GM18511 (cell line): ENCODE measurements around the gene FAM3D.

ENCODE experiments used
- ATAC-seq: cut with Tn5 transposase; IDR thresholded peaks from one replicate; pipeline ENCODE4 v1.9.1; 2021; ENCODE audit warnings: mild to moderate bottlenecking, moderate library complexity; ENCODE audit not compliant: unreplicated experiment

The FAM3D gene

DNA sequence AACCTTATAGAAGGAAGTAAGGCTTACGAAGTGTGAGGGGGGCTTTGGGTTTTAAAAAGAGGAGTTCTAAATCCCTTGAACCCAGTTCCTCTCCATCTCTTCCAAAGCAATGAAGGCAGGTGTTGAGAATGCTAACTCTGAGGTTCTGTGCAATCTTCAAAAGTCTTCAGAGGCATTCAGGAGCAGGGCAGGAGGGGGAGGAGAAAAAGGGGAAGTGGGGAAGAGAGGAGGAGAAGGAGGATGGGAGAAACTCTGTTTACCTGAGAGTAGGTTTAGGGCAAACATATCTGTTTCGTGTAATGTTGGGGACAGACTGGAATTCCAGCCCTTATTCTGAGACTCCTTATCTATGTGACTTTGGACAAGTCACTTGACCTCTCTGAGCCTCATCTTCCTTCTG is 36.9 kb downstream of the FAM3D start:
- ATAC-seq, result no peak

DNA sequence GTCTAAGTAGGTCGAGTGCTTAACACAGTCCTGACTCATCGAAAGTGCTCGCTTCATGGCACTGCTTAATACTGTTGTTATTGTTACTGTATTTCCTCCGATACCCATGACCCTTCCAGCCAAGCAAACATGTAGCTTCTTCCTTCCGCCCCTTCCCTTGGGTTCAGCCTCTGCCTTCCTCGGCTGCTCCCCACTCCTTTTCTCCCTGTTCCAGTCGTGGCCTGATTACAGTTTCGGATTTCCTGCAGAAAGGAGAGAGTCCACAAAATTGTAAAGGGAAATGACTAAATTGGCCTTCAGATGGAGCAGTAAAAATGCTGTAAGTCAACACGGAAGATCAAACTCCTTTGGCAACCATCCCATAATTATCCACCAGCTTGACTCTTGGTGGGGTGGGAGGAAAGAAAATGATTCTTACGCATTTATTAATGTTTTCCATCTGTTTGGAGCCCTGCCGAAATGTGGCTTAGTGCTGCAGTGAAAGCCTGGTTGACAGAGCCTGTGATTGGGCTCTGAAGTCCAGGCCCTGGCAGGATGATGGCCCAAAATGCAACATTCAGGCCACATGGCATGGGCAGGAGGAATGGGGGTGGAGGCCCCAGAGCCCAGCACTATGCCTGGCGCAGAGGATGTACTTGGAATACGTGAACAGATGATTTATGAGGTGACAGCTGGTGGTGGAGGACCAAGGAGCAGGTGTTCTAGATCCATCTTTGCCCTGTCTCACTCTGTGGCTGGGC is 37.6 kb downstream of the FAM3D start:
- ATAC-seq, result no peak

DNA sequence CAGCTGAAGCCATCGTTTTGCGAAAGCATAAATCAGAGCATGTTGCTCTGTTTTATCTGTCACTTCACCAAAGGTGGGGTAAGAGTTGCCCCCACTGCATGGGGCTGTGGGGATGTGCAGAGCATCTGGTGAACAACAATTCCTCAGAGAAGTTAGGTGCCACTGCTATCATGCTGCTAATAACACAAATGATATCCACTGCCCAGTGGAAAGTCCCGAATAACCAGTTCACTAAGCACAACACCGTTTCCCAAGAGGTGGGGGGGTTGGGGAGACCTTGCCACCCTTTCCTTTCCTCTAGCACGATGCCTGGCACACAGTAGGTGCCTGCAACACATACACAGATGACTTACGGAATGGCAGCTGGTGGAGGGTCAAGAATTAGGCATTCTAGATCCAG is 38.6 kb downstream of the FAM3D start:
- no peak for ATAC-seq

DNA sequence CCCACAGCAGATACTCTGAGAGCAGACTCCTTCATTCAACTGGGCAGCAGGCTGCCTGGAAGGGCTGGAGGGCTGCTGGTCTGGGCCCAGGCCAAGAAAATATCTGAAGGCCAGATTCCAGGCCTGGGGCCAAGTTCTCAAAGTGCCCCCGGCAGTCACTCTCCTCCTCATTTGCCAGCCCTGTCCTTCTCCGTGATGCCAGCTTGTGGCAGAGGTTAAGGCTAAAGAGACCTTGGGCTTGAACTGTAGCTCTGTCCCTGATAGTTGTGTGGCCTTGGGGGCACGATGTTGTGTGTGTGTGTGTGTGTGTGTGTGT is 39.0 kb downstream of the FAM3D start:
- no peak for ATAC-seq

DNA sequence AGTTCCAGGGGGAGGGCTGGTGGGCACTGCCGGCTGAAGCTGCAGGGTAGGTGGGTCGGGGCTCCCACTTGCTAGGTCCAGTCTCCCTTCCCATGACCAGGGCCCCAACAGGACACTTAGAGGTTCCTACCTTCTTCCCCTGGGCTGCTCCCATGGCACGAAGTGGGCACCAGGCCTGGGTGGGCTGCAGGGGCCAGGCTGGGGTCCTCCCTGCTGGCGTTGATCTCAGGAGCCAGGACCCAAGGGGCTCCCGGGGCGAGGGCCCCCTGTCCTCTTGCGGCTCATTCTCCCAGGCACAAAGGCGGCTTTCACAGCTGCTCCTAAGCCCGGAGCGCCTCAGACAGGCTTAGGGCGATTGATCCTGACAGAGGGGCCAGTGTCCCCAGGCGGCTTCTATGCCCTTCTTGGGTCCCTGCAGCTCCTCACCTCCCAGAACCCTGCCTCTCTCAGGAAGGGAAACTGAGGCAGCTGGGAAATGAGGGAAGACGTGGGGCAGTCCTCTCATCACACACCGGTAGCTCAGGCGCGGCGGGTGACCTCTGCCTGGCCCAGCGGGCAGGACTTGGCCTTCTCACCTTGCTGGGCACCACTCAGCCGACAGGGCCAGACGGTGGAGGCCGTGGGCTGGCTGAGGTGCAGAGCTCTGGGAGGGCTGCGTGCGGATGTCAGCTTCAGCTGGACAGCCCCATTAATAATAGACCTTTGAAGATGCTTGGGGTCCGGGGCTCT is 39.6 kb downstream of the FAM3D start:
- no peak for ATAC-seq

DNA sequence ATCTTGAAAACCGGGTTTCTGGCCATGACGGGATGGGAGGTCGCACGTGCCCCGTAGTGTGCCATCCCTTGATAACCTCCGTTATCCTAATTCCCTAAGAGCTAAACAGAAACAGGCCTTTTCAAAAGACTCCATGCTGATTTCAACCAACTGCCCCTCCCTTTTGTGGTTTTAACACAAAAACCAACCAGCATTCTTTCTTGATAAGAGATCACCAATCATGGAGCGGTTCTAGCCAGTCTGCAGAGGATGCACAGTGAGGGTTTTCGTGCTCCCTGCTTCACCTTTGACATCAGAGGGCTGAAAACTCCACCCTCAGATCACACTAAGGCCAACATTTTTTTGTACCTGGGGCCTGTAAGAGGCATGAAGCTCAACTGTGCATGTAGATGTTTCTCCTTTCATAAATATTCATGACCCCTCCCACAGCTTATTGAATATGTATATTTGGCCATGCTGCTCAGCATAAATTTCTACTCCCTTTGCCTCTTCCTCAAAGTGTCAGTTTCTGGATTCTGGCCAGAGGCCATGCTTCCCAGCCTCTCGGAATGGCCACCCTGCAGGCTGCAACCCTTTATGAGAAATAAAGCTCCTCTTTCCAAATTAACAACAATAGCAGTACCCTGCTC is 41.3 kb downstream of the FAM3D start:
- ATAC-seq, result no peak

DNA sequence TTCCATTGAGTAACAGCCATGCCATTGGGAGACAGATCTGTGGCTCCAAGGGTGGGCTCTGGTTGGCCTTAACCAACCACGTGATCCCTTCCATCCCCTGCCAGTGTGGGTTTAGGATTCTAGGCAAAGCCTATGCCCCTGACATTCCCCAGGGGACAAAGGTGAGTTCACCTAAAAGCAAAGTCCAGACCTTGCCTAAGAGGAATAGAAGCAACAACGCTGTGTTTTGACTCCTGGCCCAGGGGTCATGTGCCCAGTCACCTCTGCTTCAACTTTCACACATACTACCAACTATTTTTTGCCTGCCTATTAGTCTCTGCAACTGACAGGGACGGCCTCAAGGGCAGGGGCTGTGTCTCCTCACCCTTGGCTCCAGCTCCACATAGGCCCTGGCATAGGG is 42.0 kb downstream of the FAM3D start:
- no peak for ATAC-seq

DNA sequence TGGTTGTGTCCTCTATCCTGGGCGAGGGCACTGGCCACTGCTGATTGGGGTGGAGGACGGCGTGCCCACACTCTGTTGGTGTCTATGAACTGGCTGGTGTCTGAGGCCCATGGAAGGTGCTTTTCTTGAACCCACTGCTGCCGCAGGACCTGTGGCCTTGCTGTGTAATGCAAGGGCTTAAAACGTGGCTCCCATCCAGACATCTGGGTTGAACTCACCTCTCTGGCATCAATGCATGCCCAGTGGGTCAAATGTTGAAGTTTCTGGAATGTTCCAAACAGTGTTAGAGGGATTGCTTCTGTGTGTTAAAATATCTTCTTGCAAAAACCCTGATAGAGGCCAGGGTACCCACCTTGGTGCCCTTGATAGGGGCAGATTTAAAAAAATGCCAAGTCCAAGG is 42.6 kb downstream of the FAM3D start:
- ATAC-seq, result no peak

DNA sequence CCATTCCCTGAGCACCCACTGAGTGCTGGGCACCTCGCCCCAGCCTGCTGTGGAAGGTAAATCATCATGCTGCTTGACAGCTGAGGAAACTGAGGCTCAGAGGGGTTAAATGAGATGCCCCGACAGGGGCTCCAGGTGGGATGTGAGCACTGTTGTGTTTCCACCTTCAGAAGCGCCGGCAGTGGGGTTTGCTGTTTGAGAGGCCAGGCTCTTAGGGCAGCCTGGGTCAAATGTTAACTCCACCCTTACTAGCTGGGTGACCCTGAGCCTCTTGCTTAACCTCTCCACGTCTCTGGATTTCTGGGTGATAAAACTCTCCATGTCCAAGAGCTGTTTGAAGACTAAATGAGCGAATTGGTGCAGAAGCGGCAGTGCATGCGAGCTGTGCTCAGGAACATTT is 43.1 kb downstream of the FAM3D start:
- no peak for ATAC-seq

DNA sequence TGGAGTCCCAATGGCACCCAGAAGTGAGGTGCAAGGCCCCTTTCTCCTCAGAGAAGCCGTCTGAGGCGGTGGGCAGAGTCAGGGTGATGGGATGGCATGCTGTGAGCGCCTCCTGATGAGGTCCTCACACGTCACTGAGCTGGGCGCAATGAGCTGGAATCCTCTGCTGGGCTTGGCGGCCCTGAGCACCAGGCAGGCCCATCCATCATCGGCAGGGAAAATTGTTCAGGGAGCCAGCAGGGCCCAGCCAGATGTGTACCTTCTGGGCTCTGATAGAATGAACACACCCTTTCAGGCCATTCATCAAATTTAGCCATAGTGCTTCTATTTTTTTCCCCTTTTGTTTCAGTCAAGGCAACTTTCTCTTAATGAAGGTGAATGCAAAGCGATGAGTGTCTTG is 43.7 kb downstream of the FAM3D start:
- ATAC-seq, result no peak

DNA sequence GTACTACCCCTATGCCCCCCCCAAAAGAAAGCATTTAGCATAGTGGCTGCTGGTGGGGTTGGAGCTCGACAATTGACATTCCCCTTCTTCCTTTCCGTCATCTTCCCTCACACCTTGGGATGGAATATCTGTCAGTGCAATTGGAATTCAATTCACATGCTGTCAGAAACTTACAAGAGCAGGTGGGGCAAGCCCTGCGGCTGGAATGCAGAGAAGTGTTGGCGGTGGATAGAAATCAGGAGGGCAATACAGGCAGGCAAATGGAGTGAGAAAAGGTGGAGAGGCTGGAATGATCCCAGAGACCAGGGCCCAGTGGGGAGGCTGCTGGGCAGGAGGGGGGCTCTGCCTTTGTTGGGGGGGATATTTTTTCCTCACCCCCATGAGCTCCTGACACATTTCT is 44.1 kb downstream of the FAM3D start:
- ATAC-seq, result no peak

DNA sequence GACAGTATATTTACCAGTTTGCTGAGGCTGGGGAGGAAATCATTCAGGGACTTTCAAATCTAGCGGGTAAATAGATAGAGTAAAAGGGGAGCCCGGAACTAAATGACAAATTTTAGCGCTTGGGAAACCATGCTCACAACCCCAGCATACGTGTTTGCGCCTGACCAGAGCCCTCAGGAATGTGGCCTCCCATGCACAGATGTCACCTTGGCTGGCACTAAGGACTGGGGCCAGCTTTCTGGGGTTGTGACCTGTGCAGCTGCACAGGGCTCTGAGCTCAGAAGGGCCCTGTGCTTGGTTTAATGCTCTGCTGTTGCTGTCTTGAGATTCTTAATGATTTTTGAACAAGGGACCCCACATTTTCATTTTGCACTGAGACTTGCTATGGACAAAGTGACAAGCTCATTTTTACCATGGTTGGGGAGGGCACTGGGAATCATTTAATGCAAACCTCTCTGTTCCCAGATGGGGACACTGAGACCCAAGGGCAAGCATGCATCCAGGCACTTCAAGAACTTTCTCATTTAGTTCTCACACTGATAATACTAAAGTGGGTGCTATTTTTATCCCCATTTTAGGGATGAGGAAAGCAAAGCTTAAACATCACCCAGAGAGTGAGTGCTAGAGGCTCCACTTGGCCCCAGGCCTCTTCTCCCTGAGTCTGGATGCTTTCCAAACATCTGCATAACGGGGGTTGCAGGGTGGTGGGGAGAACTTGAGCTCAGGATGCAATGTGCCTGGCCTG is 45.3 kb downstream of the FAM3D start:
- ATAC-seq, result no peak

DNA sequence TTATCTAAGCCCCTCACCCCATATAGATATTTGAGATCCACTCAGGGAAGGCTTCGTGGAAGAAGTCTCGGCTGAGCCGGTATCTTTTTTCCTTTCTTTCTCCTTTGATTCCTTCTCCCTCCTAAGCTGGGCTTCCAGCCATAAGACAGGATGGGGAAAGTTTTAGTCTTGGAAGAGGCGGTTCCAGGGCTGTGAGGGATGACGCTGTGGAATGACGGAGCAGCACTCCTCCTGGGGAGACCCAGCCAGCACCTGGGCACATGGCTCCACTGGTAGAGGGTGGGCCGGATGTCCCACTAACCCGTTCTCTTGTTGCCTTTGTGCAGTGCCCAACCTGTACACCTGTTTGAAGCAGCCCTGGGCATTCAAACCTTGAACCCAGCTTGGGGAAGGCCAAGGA is 46.2 kb downstream of the FAM3D start:
- ATAC-seq, result no peak

DNA sequence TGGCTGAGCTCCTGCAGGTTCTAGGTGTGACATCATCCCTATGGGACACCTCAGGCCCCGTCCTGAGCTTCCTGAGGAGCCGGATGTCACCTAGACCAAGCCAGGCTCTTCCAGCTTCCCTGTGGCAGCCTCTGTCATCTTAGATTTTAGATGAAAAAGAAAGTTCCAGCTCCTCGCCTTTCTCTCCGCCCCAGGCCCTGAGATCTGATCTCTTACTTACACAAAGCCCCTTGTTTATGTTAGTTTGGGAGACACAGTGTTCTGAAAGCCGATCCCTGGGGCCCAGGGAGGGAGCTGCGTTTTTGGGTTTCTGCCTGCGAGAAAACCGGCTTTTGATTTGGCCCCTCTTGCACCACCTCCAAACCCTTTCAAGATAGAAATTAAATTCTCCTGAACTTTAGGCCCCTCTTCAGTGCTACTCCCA is 49.2 kb downstream of the FAM3D start:
- no peak for ATAC-seq

DNA sequence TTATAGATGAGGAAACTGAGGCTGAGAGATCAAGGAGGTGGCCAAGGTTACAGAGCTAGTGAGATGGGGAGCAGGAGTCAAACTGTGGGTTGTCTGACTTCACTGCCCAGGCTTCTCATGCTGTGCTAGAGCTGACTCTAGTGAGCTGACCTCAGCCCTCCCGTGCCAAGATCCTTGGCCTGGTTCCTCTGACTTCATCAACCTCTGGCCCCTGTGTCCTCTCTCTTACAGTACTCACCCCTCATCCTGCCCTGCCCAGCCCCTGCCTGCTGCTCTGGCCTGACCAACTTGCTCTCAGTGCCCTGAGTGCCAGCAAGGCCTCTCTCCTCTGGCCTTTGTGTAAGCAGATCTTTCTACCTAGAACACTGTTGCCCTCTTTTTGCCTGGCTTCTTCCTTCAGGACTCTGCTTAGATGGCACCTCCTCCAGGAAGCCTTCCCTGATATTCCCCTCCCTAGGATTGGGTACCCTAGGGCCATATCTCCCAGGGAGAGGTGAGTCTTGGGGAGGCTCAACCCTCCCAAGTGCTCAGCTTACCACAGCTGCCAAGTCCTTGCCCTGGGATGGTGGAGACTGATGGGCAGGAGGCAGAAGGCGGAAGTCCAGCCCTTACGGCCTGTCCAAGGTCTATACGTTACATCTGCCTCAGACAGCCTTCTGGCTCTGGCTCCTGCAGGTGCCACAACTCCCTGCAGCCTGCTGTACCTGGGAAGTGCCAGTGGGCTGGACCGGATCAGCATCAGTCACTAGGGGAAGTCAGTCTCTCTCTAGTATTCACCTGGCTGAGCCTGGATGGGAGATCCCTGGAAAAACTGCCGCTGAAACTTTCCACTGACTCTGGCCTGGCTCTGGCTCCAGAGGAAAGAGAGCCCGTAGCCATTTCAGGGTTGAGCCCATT is 53.1 kb downstream of the FAM3D start:
- ATAC-seq, result no peak

DNA sequence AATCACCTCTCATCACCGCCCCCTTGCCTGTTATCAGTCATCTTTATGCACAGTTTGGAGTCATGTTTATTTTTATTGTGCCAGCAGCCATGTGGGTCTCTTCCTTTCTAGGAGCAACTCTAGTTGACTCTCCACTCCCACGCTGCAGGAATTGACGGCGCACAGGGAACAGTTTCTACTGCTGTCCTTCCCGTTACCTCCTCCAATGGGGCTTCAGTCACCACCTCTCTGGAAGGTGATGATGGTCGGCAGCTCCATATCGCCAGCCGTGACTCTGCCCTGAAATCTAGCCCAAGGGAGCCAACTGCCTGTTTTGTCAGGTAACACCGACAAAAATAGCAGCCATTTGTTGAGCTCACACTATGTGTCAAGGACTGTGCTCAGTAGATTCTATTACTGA is 53.7 kb downstream of the FAM3D start:
- no peak for ATAC-seq

DNA sequence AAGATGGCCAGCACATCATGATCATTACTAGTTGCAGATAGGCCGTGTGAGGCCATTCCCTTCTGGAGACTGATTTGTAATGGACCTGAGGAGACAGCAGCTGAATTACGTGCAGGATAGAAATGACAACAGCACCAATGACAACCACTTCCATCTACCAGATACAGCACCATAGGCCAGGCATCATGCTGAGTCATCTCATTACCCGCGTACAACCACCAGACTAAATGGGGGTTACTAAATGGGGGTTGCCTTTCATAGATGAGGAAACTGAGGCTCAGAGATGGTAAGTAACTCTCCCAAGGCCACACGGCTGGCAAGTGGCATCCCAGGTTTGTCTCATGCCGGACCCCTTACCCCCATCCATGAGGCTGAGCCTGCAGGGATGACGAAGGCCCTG is 56.6 kb downstream of the FAM3D start:
- ATAC-seq, result no peak

DNA sequence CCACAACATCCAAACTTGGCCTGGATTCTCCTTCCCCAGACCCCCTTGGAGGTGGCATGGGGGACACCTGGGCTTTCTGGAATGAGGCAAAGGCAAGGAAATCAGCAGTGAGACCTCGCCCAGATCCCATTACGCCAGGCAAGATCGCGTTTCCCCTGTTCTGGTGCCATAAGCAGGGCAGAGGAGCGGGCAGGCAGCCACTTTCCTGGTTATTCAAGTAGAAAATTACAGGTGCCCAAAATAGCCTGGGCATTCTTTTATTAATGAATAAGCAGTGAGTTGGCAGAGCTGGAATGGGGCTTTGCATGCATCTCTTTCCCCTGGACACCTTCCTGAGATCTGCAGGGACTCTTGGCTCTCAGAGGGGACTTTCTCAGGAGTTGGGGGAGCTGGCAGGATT is 57.9 kb downstream of the FAM3D start:
- no peak for ATAC-seq

DNA sequence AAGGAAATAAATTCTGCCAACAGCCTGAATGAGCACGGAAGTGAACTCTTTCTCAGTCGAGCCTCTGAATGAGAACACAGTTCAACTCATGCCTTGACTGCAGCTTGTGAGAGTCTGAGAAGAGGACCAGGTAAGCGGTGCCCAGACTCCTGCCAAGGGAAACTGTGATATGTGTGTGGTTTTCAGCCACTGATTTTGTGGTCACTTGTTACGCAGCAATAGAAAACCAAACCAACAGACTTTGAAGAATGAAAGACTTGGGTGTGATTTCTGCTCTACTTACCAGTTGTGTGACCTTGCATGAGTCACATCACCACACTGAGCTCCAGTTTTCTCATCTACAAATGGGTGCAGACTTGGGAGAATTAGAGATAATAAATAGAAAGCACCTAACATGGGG is 58.8 kb downstream of the FAM3D start:
- ATAC-seq, result no peak

DNA sequence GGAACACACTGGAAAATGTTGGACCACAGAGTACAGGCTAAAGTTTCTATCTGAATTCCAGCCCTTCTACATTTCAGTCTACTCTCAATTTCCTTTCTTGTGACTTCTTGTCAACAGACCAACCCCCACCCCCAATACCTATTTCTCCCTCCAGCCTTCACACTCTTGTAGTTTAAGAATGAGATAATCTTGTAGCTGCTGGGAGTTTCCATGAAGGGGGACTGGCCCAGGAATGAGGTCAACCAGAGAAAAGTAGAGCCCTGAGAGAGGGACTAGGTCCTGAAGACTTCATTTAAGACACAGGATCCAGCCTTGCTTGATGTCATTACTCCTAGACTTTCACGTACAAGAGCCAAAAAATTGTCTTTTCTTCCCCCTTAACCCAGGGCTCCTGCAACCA is 59.9 kb downstream of the FAM3D start:
- ATAC-seq, result no peak

DNA sequence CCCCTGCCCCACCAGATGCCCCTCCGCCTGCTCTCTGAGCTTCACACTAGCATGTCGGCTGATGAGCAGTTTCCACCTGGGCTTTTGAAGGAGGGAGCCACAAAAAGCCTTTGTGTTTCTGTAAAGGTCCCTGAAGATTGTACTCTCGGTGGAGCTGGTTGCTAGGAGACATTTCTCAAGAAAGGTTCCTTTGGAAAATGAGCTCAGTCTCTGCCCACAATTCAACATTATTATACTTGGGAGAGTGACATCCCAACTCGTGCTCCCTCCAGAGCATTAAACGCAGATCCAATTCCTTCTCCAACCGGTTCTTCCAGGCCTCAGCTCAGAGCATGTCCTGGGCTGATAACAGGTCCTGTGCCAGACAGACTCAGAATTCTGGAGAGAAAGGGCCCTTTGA is 62.5 kb downstream of the FAM3D start:
- ATAC-seq, result no peak
